Erythroblast (primary cell): ENCODE results near the gene SLC16A3.

Source experiments
- GATA1 ChIP-seq: IDR thresholded peaks from 2 replicates; pipeline ENCODE4 v1.6.1; 2011; ENCODE audit warnings: low read depth, mild to moderate bottlenecking, control low read depth, low read length, moderate library complexity
- POLR2A ChIP-seq: IDR thresholded peaks from 2 replicates; pipeline ENCODE4 v1.6.1; 2011; ENCODE audit warnings: mild to moderate bottlenecking, low read length

DNA sequence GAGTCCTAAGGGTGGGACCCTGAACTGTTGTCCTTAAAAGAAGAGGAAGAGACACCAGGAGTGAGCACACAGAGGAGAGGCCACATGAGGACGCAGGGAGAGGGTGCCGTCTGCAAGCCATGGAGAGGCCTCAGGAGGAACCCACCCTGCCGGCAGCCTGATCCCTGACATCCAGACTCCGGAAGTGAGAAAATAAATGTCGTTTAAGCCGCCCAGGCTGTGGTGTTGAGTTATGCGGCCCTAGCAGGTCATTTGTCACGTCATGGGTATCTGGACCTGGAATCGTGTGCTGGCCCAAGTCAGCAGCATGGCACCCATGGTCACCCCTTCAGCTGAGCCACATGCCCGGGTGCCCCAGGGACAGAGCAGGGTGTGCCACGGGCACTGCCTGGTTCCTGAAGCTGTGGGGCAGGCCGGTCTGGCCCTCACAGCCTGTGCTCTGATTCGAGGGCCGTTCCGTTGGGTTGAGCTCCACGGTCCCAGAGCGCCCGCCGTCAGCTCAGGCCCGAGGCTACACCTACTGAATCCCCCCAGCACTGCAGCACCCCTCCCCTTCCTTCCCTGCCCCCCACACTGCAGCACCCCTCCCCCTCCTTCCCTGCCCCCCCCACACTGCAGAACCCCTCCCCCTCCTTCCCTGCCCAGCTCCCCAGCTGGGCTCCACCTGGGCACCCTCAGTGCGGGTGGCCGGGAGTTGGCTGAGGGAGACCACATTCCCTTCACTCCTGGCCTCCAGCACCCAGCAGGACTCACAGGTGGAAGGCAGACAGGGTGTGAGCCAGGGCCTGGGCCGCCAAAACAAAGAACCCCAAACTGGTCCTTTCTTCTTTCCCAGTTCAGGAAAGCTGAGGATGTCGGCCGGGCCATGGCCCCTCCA lies 13.5 kb upstream of the SLC16A3 start:
- TF ChIP-seq POLR2A (no peak), GATA1 (no peak)
